ENCODE data around the gene MTRR. TPM values are rescaled to one million over a fixed set of nuclear protein-coding genes. Genes with fewer than 3 reads are reported as not detected.
"Not testable (repeated sequence)": the region's sequence is repeated elsewhere in the genome, so short reads cannot be mapped to it uniquely, and the experiment has no call there.

The MTRR gene
- total and polyA plus RNA-seq, 12 donors = 9.3 to 66.0 (median 38.2) TPM

- Histone ChIP-seq H3K27me3 (no peaks in the 10 kb centered on the region), H3K4me3 (no peak overlapping the region), H3K4me1 (replicated peaks in 1 of 2) (no peaks in the 10 kb centered on the region), H3K9me3 (replicated peaks in 1 of 3) (peaks cover 0 to 9% (median 5%) of the 10 kb centered on the region in 3 donors), H3K27ac (no peak overlapping the region), H3K36me3 (replicated peaks in 1 of 2) (peaks cover 0 to 34% of the 10 kb centered on the region in 2 donors)
- intact Hi-C loops (cut with DNase I) = no loop called here
- 82 to 93% (median 88%) methylated on average over 2 of the region's 2 CpGs for WGBS, 4 donors
- DNase-seq = no peak
- TF ChIP-seq POLR2A (IDR thresholded peaks at IDR 0.05) (no peak), CTCF (IDR thresholded peaks at IDR 0.05) (no peak)
Observed at GRCh38 chr5:7904170-7904569, 35.2 kb downstream of the MTRR start.

GRCh38 chr5:7907612-7908011, 38.7 kb downstream of the MTRR start:
- peaks cover 0 to 3% of the 10 kb centered on the region in 2 donors for H3K36me3 ChIP-seq (replicated peaks in 1 of 2)
- intact Hi-C loops (cut with DNase I) = no loop called here
- H3K4me1 ChIP-seq (replicated peaks in 1 of 2) = no peaks in the 10 kb centered on the region
- H3K27me3 ChIP-seq = no peaks in the 10 kb centered on the region
- H3K4me3 ChIP-seq = no peak overlapping the region
- no peak for DNase-seq
- H3K27ac ChIP-seq = no peak overlapping the region
- TF ChIP-seq POLR2A (IDR thresholded peaks at IDR 0.05) (no peak), CTCF (IDR thresholded peaks at IDR 0.05) (no peak)
- WGBS, 4 donors = 97 to 100% (median 98%) methylated on average over 1 of the region's 1 CpG
- H3K9me3 ChIP-seq (replicated peaks in 1 of 3) = peaks cover 0 to 9% (median 5%) of the 10 kb centered on the region in 3 donors

- DNase-seq = no peak
- H3K36me3 ChIP-seq (replicated peaks in 1 of 2) = no peaks in the 10 kb centered on the region
- WGBS, 4 donors = 98 to 100% (median 98%) methylated on average over 1 of the region's 1 CpG
Observed at GRCh38 chr5:7908317-7908716, 39.4 kb downstream of the MTRR start.

GRCh38 chr5:7910738-7911428, 41.9 kb downstream of the MTRR start:
- Histone ChIP-seq H3K27me3 (no peaks in the 10 kb centered on the region), H3K9me3 (replicated peaks in 1 of 3) (peaks cover 0 to 9% (median 5%) of the 10 kb centered on the region in 3 donors), H3K4me3 (no peak overlapping the region), H3K27ac (no peak overlapping the region), H3K4me1 (replicated peaks in 1 of 2) (no peaks in the 10 kb centered on the region), H3K36me3 (replicated peaks in 1 of 2) (no peaks in the 10 kb centered on the region)
- no peak for TF ChIP-seq POLR2A (IDR thresholded peaks at IDR 0.05)
- TF ChIP-seq CTCF (IDR thresholded peaks at IDR 0.05) = no peak
- intact Hi-C loops (cut with DNase I) = no loop called here
- DNase-seq = no peak
- WGBS, 4 donors = 97 to 100% (median 97%) methylated on average over 2 of the region's 2 CpGs

More at GRCh38 chr5:7908317-7908716, 39.4 kb downstream of the MTRR start:
- Histone ChIP-seq H3K4me1 (replicated peaks in 1 of 2) (no peaks in the 10 kb centered on the region), H3K27me3 (no peaks in the 10 kb centered on the region), H3K4me3 (no peak overlapping the region), H3K9me3 (replicated peaks in 1 of 3) (peaks cover 0 to 9% (median 5%) of the 10 kb centered on the region in 3 donors), H3K27ac (no peak overlapping the region)
- intact Hi-C loops (cut with DNase I) = no loop called here
- TF ChIP-seq POLR2A (IDR thresholded peaks at IDR 0.05) = no peak
- no peak for TF ChIP-seq CTCF (IDR thresholded peaks at IDR 0.05)

GRCh38 chr5:7911429-7911771, 42.5 kb downstream of the MTRR start:
- H3K9me3 ChIP-seq (replicated peaks in 1 of 3); H3K27me3 ChIP-seq; DNase-seq; H3K4me3 ChIP-seq; intact Hi-C loops (cut with DNase I); H3K27ac ChIP-seq; H3K4me1 ChIP-seq (replicated peaks in 1 of 2); H3K36me3 ChIP-seq (replicated peaks in 1 of 2): not testable (repeated sequence)
- WGBS, 4 donors = 79 to 94% (median 91%) methylated on average over 3 of the region's 3 CpGs

Data from adrenal gland (tissue), 12 donors.